K562 (cell line): ENCODE measurements around the gene MKNK1. TPM values are rescaled to one million over a fixed set of nuclear protein-coding genes. Genes with fewer than 3 reads are reported as not detected.

ENCODE experiments used
- ATAC-seq: fragments of 200-7000 bp; cut with Tn5 transposase; 3 replicates; pipeline ENCODE4 v1.9.1; 2020; ENCODE audit warnings: moderate library complexity
- BruUV-seq: library from RNA; stranded (reverse); fragments of 400-500 nt; replicated peaks from 2 replicates; lab custom pipeline; 2021; lab: Mats Ljungman, UMichigan
- CTCF ChIA-PET: fragments of 300-600 bp; formaldehyde crosslinking; extraction: SDS; loops from one replicate; lab custom pipeline; 2021; ENCODE audit warnings: low intra/inter-chr PET ratio; lab: Yijun Ruan, JAX
- POLR2A ChIA-PET: fragments of 300-600, 350-650 bp; sonication (Branson Sonifier 250); formaldehyde crosslinking; extraction: SDS; loops from one replicate; lab custom pipeline; 2021; ENCODE audit warnings: antibody characterized with exemption, inconsistent platforms; lab: Yijun Ruan, JAX
- DNase-seq, 4 experiments: peaks; one replicate each; pipeline versions ENCODE4 v3.0.0 to v3.0.0-alpha.2; 2011 to 2018; ENCODE audit warnings: low spot score in 3 of 4, mixed read lengths in 3 of 4; ENCODE audit errors: extremely low read depth in 1 of 4
- FAIRE-seq: peaks from 2 replicates; lab custom pipeline; 2011; peaks lifted over from hg19 to GRCh38; lab: Jason Lieb, UNC
- H2AFZ ChIP-seq: 2 replicates; pipeline ENCODE4 v1.6.0; 2011; ENCODE audit warnings: low read depth, low read length, control low read depth, inconsistent platforms
- H3K27ac ChIP-seq: fragments of 200-600 bp; 3 replicates; pipeline ENCODE4 v1.8.0; 2011; ENCODE audit warnings: low read depth, mild to moderate bottlenecking, control low read depth, inconsistent platforms, low read length, moderate library complexity, mixed read lengths; ENCODE audit errors: extremely low read depth
- H3K27me3 ChIP-seq, 2 experiments: fragments of 300-600 bp in 1 of 2; 2 replicates in 1 of 2; 3 replicates in 1 of 2; pipeline versions ENCODE4 v1.6.0 to v1.8.0; 2011; ENCODE audit warnings: inconsistent platforms in 2 of 2, low read length in 2 of 2, mild to moderate bottlenecking in 1 of 2, mixed read lengths in 1 of 2, moderate library complexity in 1 of 2; ENCODE audit not compliant: control insufficient read depth in 2 of 2, insufficient read depth in 2 of 2
- H3K36me3 ChIP-seq: fragments of 300-600 bp; 3 replicates; pipeline ENCODE4 v1.8.0; 2011; ENCODE audit warnings: mild to moderate bottlenecking, low read length, inconsistent platforms; ENCODE audit not compliant: control insufficient read depth, insufficient read depth
- H3K4me1 ChIP-seq, 2 experiments: fragments of 200-600 bp in 1 of 2; replicated peaks in 1 of 2; 2 replicates in 1 of 2; 3 replicates in 1 of 2; pipeline versions ENCODE4 v1.5.1 to v1.8.0; 2011; ENCODE audit warnings: inconsistent platforms in 2 of 2, low read length in 2 of 2, mild to moderate bottlenecking in 1 of 2, mixed read lengths in 1 of 2, moderate library complexity in 1 of 2; ENCODE audit not compliant: control insufficient read depth in 2 of 2, insufficient read depth in 2 of 2
- H3K4me2 ChIP-seq: 2 replicates; pipeline ENCODE4 v1.6.1; 2011; ENCODE audit warnings: low read length, control low read depth, inconsistent platforms, mixed read lengths; ENCODE audit not compliant: insufficient read depth
- H3K4me3 ChIP-seq: fragments of 200-600 bp; sonication (generic), shearing (Covaris generic); 2 replicates; pipeline ENCODE4 v1.5.1; 2016; ENCODE audit warnings: control low read depth, inconsistent platforms
- H3K79me2 ChIP-seq: fragments of 200-600 bp; 3 replicates; pipeline ENCODE4 v1.8.0; 2011; ENCODE audit warnings: low read length, inconsistent platforms; ENCODE audit not compliant: control insufficient read depth, insufficient read depth
- H3K9ac ChIP-seq, 2 experiments: 2 replicates each; pipeline versions ENCODE4 v1.6.0 to v1.6.1; 2011; ENCODE audit warnings: low read depth in 2 of 2, low read length in 2 of 2, control low read depth in 1 of 2, inconsistent platforms in 1 of 2, mild to moderate bottlenecking in 1 of 2, mixed read lengths in 1 of 2; ENCODE audit not compliant: insufficient read depth in 1 of 2
- H3K9me1 ChIP-seq: one replicate; pipeline ENCODE4 v1.6.0; 2011; ENCODE audit warnings: inconsistent platforms, mild to moderate bottlenecking, low read length, moderate library complexity; ENCODE audit not compliant: control insufficient read depth, insufficient read depth
- H3K9me3 ChIP-seq: replicated peaks from 2 replicates; pipeline ENCODE4 v1.5.1; 2011; ENCODE audit warnings: low read depth, low read length, inconsistent platforms; ENCODE audit not compliant: control insufficient read depth, insufficient read depth
- H4K20me1 ChIP-seq: replicated peaks from 2 replicates; pipeline ENCODE4 v1.6.1; 2011; ENCODE audit warnings: low read length, inconsistent platforms, mixed read lengths; ENCODE audit not compliant: control insufficient read depth, insufficient read depth
- ADNP ChIP-seq: fragments of 200-800 bp; sonication (Bioruptor generic); IDR thresholded peaks from 2 replicates; pipeline ENCODE4 v1.6.1; 2016; ENCODE audit warnings: missing genetic modification characterization, missing compliant biosample characterization
- ARNT ChIP-seq, 2 experiments: fragments of 450-650 bp; IDR thresholded peaks; 2 replicates each; pipeline ENCODE4 v1.6.1; 2016; ENCODE audit warnings: mild to moderate bottlenecking in 1 of 2
- FOXJ3 ChIP-seq: sonication (generic); formaldehyde crosslinking; IDR thresholded peaks from 2 replicates; pipeline ENCODE4 v1.4.0; 2020; ENCODE audit warnings: mild to moderate bottlenecking, missing genetic modification reagents
- IFI16 ChIP-seq: fragments of 250-450 bp; sonication (Bioruptor Pico); IDR thresholded peaks from 2 replicates; pipeline ENCODE4 v2.1.2; 2022; ENCODE audit warnings: mild to moderate bottlenecking, inconsistent platforms
- KLF6 ChIP-seq: fragments of 250-450 bp; sonication (Bioruptor Pico); IDR thresholded peaks from 2 replicates; pipeline ENCODE4 v1.4.0; 2020; ENCODE audit warnings: mild to moderate bottlenecking, moderate library complexity, borderline replicate concordance
- NFE2 ChIP-seq: IDR thresholded peaks from 2 replicates; pipeline ENCODE4 v1.6.1; 2014; ENCODE audit warnings: antibody characterized with exemption, low read depth
- XRCC3 ChIP-seq: fragments of 450-650 bp; IDR thresholded peaks from 2 replicates; pipeline ENCODE4 v1.6.1; 2017; ENCODE audit warnings: mild to moderate bottlenecking, moderate library complexity
- WGBS: fragments of 100-300 bp; shearing (Covaris generic); methylation state at CpG from one replicate; pipeline ENCODE4 v1.1.6; 2016; ENCODE audit warnings: low coverage, mixed read lengths; ENCODE audit not compliant: insufficient coverage; ENCODE audit errors: missing lambda C conversion rate; 5-methylcytosine and 5-hydroxymethylcytosine counted together
- in situ Hi-C: fragments of 300-500 bp; cut with MboI; formaldehyde crosslinking; loops from 4 replicates; pipeline ENCODE4 v1.15.0; 2018; ENCODE audit warnings: inconsistent platforms, mixed read lengths
- intact Hi-C: fragments of 100-400 bp; cut with micrococcal nuclease; formaldehyde crosslinking; loops from 2 replicates; pipeline ENCODE4 v1.14.2; 2022
- polyA plus RNA-seq, 8 experiments: library from polyadenylated mRNA; depleted of rRNA in 4 of 8; stranded (reverse) in 5 of 8; unstranded in 3 of 8; fragments of >200 nt; fragmentation: Nextera tagmentation in 2 of 8; fragmentation: Illumina TruSeq in 1 of 8; extraction: Ambion mirVana in 2 of 8; extraction: Trizol in 1 of 8; gene quantifications; 2 replicates each; pipeline versions ENCODE4 v1.2.1 to v1.2.3, GENCODE V29; 2011 to 2014; ENCODE audit warnings: inconsistent platforms in 1 of 8, missing spikeins in 1 of 8
- total RNA-seq, 7 experiments: library from RNA; depleted of rRNA in 6 of 7; stranded (reverse); fragments of >200 nt in 6 of 7; fragmentation: Illumina TruSeq in 2 of 7; extraction: Trizol in 2 of 7; gene quantifications; 2 replicates each; pipeline versions ENCODE4 v1.2.1 to v1.2.3, GENCODE V29; 2011 to 2021; ENCODE audit warnings: low replicate concordance in 1 of 7
- TF ChIP-seq, protein P1 (sequence below): fragments of 450-650 bp; IDR thresholded peaks from 2 replicates; pipeline ENCODE4 v1.6.1; 2016; ENCODE audit warnings: missing biosample characterization, missing genetic modification characterization
- TF ChIP-seq, protein P2 (sequence below): fragments of 250-450 bp; sonication (Bioruptor Pico); IDR thresholded peaks from 2 replicates; pipeline ENCODE4 v1.5.1; 2021; ENCODE audit warnings: mild to moderate bottlenecking

Gene MKNK1
- total and polyA plus RNA-seq, 9 of the 15 experiments (the other 6 are each of a cell fraction or from before 2014, with no cell fraction given): 27.7 to 51.3 (median 43.7) TPM

DNA sequence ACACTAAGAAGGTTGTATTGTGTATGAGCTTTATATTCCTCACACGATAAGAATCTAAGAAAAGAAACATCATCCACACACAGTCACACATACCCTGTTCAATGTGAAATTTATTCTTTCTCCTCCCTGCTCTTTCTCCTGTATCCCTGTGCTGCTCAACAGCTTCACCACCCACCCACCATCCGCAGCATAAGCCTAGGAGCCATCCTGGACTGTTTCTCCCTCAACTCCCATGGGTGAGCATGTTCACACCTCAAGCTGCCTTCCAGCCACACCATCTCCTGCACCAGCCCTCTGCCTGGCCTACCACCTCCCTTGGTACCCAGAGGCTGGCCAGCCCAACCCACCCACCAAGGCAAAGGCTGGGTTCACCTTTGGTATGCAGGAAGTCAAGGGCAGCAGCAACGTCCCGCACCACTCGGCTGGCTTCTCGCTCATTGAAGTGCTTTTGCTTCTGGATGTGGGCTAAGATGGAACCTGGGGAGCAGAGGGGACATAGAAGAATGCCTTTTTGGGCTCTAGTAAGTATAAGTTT is 32.3 kb downstream of the MKNK1 start:
- POLR2A ChIA-PET: interaction anchor here (0.8 to 1.4 kb wide), 4 partner anchors 10 to 24 kb away, joined by 4 to 8 read pairs (median 4); no protein-coding TSS in a partner anchor

More for the DNA sequence above, 32.3 kb downstream of the MKNK1 start:
- FAIRE-seq (no peak), ATAC-seq (no peak), DNase-seq (no peak)
- Histone ChIP-seq H3K79me2 (no peaks in the 10 kb centered on the region), H3K4me1 (no peaks in the 10 kb centered on the region; a peak in 2 of 5 replicates), H4K20me1 (no peaks in the 10 kb centered on the region), H3K4me2 (no peak overlapping the region), H3K36me3 (peaks cover 11% of the 10 kb centered on the region; the same call in 2 of the 3 replicates), H2AFZ (no peak overlapping the region), H3K4me3 (no peak overlapping the region), H3K9me1 (no peaks in the 10 kb centered on the region), H3K27ac (no peak overlapping the region), H3K27me3 (no peaks in the 10 kb centered on the region), H3K9ac (peak overlapping the region in 1 of 2 experiments; percentile 77; a peak in 2 of 4 replicates), H3K9me3 (no peaks in the 10 kb centered on the region)
- BruUV-seq: no TSS peak
- in situ Hi-C loops (no loop called here), intact Hi-C loops (no loop called here)
- WGBS: 86% methylated on average over 6 of the region's 6 CpGs
- TF ChIP-seq, protein P1, sequence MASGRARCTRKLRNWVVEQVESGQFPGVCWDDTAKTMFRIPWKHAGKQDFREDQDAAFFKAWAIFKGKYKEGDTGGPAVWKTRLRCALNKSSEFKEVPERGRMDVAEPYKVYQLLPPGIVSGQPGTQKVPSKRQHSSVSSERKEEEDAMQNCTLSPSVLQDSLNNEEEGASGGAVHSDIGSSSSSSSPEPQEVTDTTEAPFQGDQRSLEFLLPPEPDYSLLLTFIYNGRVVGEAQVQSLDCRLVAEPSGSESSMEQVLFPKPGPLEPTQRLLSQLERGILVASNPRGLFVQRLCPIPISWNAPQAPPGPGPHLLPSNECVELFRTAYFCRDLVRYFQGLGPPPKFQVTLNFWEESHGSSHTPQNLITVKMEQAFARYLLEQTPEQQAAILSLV (tag): no peak
- TF ChIP-seq NFE2 (no peak), KLF6 (no peak), ARNT (IDR thresholded peaks at IDR 0.05) (no peak), FOXJ3 (CRISPR knock-in tag) (no peak), ADNP (no peak), XRCC3 (no peak), IFI16 (no peak)
- TF ChIP-seq, protein P2, sequence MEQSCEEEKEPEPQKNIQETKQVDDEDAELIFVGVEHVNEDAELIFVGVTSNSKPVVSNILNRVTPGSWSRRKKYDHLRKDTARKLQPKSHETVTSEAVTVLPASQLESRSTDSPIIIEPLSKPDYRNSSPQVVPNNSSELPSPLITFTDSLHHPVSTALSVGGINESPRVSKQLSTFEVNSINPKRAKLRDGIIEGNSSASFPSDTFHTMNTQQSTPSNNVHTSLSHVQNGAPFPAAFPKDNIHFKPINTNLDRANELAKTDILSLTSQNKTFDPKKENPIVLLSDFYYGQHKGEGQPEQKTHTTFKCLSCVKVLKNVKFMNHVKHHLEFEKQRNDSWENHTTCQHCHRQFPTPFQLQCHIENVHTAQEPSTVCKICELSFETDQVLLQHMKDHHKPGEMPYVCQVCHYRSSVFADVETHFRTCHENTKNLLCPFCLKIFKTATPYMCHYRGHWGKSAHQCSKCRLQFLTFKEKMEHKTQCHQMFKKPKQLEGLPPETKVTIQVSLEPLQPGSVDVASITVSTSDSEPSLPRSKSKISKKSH (CRISPR knock-in tag): no peak
- CTCF ChIA-PET: no interaction called here
